ENCODE results near the gene NEDD9.

NEDD9 gene

DNA sequence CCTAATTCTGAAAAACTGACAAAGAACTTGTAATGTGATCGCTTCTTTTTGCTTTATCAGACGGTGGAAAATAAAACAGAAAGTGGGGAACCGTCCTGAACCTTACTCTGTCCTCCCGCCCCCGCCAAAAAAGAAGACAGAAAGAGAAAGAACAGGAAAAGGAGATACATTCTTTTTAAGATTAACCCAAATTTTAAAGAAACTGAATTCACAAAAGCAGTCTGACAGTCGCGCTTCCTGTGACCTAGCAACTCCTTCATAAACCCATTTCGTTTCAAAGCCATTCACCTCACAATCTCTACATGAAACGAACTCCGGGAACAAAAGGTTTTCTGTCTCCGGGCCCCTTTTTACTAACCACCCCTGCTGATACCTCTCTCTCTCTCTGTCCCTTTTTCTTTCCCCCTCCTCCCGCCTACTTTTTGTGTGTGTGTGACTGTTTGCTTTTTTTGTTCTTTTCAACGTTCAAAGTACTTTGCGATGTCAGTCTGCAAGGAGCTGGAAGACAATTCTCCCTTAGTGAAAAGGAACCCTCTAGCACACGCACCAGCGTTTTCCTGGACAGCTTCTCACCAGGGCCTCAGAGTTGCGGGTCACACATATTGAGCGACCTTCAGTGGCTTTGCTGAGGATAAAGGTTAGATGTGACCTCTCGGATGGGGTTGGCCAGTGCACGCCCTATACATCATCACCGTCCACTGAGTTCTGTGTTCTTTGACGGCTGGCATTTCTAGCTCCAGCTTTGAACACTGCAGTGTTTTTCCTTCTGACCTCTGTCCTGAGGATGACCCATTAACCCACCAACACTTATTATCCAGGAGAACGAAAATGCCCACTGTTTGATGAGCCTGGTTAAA lies 530 bp upstream of the NEDD9 start:
- Histone ChIP-seq H3K4me1 (peaks cover 27% of the 10 kb centered on the region), H3K9me3 (ENCODE audit: control insufficient read depth, low read length) (no peaks in the 10 kb centered on the region), H3K79me2 (no peaks in the 10 kb centered on the region), H3K4me3 (ENCODE audit: low read depth, low read length) (peak overlapping the region; percentile 78), H3K27ac (peak overlapping the region; percentile 65), H3K9ac (no peak overlapping the region), H3K27me3 (ENCODE audit: control insufficient read depth, insufficient read depth, low read length) (no peaks in the 10 kb centered on the region), H2AFZ (peak overlapping the region; percentile 83), H3K36me3 (ENCODE audit: control insufficient read depth, insufficient read depth, low read length) (no peaks in the 10 kb centered on the region), H3K4me2 (ENCODE audit: low read length) (peak overlapping the region; percentile 84)
- TF ChIP-seq, protein P1, sequence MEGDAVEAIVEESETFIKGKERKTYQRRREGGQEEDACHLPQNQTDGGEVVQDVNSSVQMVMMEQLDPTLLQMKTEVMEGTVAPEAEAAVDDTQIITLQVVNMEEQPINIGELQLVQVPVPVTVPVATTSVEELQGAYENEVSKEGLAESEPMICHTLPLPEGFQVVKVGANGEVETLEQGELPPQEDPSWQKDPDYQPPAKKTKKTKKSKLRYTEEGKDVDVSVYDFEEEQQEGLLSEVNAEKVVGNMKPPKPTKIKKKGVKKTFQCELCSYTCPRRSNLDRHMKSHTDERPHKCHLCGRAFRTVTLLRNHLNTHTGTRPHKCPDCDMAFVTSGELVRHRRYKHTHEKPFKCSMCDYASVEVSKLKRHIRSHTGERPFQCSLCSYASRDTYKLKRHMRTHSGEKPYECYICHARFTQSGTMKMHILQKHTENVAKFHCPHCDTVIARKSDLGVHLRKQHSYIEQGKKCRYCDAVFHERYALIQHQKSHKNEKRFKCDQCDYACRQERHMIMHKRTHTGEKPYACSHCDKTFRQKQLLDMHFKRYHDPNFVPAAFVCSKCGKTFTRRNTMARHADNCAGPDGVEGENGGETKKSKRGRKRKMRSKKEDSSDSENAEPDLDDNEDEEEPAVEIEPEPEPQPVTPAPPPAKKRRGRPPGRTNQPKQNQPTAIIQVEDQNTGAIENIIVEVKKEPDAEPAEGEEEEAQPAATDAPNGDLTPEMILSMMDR (IDR thresholded peaks at IDR 0.05), result no peak

DNA sequence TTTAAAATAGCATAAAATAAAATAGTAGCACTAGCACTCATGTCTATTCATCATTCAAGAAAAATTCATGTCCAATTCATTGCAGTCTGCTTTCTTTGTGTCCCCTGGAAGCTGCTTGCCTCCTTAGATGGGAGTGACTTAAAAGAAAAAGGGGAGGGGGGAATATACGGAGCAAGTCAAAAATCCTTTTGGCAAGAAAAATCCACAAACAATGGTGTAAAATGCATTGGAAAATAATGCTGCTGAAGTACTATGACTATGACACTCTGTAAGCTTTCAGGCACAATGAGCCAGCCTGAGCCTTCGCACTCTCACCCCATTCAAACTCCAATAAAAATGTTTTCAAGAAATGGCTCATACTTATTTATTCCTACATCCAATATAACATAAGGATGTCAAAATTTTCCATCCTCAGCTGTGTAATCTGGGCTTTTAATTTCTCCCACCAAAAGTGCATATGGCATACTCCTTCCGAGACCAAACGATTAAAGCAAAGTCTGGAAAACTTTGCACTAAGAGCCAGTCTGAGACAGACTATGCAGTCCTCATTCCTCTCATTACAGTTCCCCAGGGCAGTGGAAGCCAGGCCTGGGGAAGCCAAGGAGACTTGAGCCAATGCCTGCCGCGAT lies 790 bp downstream of the NEDD9 start:
- Histone ChIP-seq H3K27me3 (ENCODE audit: control insufficient read depth, insufficient read depth, low read length) (no peaks in the 10 kb centered on the region), H2AFZ (peak overlapping the region; percentile 83), H3K79me2 (peaks cover 10% of the 10 kb centered on the region), H3K4me3 (ENCODE audit: low read depth, low read length) (peak overlapping the region; percentile 78), H3K9me3 (ENCODE audit: control insufficient read depth, low read length) (no peaks in the 10 kb centered on the region), H3K36me3 (ENCODE audit: control insufficient read depth, insufficient read depth, low read length) (no peaks in the 10 kb centered on the region), H3K4me2 (ENCODE audit: low read length) (peak overlapping the region; percentile 84), H3K9ac (no peak overlapping the region), H3K27ac (peak overlapping the region; percentile 65), H3K4me1 (peaks cover 27% of the 10 kb centered on the region)
- TF ChIP-seq, protein P1 (IDR thresholded peaks at IDR 0.05), result no peak

DNA sequence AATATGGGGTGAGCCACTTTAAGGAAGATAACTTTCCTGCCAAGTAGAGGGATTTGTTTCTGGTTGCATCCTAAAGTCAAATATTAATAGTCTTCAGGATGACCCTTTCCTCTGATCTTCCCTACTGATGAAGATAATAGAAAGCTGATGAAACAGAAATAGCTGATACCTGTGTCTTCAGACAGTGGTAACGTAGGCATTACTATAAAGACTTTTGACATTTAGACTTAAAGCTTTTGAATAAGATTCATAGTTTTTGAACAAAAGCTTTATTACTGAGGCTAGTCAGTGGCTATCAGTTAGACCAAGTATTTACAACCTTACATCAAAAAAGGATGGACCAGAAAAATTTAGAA lies 1.4 kb downstream of the NEDD9 start:
- H3K9me3 ChIP-seq (ENCODE audit: control insufficient read depth, low read length), result no peaks in the 10 kb centered on the region
- peak overlapping the region; percentile 78 for H3K4me3 ChIP-seq (ENCODE audit: low read depth, low read length)
- peaks cover 13% of the 10 kb centered on the region for H3K79me2 ChIP-seq
- H2AFZ ChIP-seq, result no peak overlapping the region
- peak overlapping the region; percentile 84 for H3K4me2 ChIP-seq (ENCODE audit: low read length)
- no peak overlapping the region for H3K9ac ChIP-seq
- TF ChIP-seq, protein P1 (IDR thresholded peaks at IDR 0.05), result no peak
- H3K27ac ChIP-seq, result peak overlapping the region; percentile 65
- H3K27me3 ChIP-seq (ENCODE audit: control insufficient read depth, insufficient read depth, low read length), result no peaks in the 10 kb centered on the region
- H3K4me1 ChIP-seq, result peaks cover 27% of the 10 kb centered on the region
- no peaks in the 10 kb centered on the region for H3K36me3 ChIP-seq (ENCODE audit: control insufficient read depth, insufficient read depth, low read length)

DNA sequence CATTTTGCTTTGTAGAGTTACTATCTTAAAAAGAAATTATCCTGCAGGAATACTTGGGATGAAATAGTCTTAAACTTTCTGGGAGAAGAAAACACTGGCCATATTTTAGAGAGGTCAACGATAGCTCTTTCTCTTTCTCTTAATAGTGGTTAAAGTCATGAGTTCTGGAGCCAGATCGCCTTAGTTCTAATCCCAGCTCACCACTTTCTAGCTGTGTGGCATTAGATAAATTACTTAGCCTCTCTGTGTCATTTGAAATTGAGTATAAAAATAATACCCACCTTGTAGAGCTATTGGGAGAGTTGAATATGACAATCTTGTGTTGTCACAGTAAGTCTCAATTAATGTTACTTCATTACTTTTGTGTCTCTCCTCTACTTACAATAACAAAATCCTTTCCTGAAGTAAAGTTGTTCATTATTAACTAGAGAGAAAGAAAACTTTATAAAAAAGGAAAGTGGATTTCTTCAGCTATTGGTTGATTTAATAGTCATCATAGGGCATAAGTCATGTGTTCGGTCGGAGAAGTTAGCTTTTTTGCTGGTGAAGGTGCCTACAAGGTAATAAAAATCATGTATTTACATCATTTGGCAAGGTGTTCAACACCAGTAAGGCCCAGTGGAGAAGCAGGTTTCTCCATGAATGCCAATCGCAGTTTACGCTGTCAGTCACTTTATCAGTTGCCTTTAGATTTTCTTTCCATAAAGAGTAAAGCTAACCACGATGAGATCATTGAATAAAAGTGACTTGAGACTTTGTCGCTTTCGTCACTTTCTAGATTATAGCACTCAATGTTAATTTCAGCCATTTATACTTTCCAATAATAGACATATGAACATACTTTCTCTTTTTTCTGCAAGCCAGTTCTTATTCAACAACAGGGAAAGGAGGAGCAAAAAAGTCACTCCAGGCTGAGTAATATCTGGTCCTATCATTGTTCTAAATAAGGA lies 2.0 kb downstream of the NEDD9 start:
- Histone ChIP-seq H3K36me3 (ENCODE audit: control insufficient read depth, insufficient read depth, low read length) (no peaks in the 10 kb centered on the region), H3K9ac (no peak overlapping the region), H3K4me2 (ENCODE audit: low read length) (peak overlapping the region; percentile 84), H3K4me3 (ENCODE audit: low read depth, low read length) (peak overlapping the region; percentile 78), H3K27me3 (ENCODE audit: control insufficient read depth, insufficient read depth, low read length) (no peaks in the 10 kb centered on the region), H3K4me1 (peaks cover 27% of the 10 kb centered on the region), H2AFZ (no peak overlapping the region), H3K79me2 (peaks cover 16% of the 10 kb centered on the region), H3K9me3 (ENCODE audit: control insufficient read depth, low read length) (no peaks in the 10 kb centered on the region), H3K27ac (peak overlapping the region; percentile 65)
- TF ChIP-seq, protein P1 (IDR thresholded peaks at IDR 0.05), result no peak

Measured in parathyroid adenoma (tissue), 2 donors.